ENCODE data around the gene MMP24OS. TPM values are rescaled to one million over a fixed set of nuclear protein-coding genes. Genes with fewer than 3 reads are reported as not detected.
"Not testable (repeated sequence)": the region's sequence is repeated elsewhere in the genome, so short reads cannot be mapped to it uniquely, and the experiment has no call there.

Gene MMP24OS
- 10 to 100 TPM; 29.4 to 41.8 TPM for total RNA-seq

DNA sequence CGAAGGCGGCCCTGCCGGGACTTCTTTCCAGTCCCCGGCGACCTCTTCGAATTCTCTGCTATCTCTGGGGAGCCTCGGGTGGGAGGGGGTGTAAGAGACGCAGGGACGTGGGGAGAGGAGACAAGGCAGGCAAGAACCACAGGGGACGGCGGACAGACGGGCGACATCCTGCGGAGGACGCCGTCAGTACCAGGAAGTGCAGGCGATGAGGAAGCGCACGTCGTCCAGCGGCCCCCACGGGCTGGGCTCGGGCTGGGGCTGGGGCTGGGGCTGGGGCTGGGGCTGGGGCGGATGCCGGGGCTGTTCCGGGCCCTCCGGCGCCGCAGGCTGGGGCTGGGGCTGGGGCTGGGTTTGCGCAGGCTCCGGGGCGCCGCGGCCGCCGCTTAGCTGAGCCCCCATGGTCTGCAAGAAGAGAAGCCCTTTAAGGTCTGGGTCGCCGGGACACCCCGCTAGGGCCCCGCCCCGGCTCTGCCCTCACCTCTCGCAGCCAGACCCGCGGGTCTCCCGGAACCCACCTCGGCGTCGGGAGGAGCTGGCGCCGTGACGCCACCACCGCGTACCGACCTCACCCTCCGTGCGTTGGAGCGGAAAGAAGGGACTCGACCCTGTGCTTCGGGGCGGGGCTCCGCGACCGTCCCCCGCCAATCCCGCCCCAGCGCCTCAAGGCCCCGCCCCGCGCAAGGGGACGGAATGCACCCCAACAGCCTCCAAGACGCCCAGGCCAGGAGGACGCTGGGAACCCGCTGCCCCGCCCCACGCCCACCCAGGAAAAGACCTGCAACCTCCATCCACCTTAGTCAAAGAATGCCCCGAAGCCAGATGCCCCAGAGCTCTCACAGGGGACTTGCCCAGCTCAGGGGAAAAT lies at the start of gene MMP24OS:
Gene MMP24OS, minus strand, starts transcription at position 592 of the 865 bp plus-strand sequence. Its CDS starts 193 bp downstream, at position 399.
- no peaks in the 10 kb centered on the region for H3K9me3 Mint-ChIP-seq

DNA sequence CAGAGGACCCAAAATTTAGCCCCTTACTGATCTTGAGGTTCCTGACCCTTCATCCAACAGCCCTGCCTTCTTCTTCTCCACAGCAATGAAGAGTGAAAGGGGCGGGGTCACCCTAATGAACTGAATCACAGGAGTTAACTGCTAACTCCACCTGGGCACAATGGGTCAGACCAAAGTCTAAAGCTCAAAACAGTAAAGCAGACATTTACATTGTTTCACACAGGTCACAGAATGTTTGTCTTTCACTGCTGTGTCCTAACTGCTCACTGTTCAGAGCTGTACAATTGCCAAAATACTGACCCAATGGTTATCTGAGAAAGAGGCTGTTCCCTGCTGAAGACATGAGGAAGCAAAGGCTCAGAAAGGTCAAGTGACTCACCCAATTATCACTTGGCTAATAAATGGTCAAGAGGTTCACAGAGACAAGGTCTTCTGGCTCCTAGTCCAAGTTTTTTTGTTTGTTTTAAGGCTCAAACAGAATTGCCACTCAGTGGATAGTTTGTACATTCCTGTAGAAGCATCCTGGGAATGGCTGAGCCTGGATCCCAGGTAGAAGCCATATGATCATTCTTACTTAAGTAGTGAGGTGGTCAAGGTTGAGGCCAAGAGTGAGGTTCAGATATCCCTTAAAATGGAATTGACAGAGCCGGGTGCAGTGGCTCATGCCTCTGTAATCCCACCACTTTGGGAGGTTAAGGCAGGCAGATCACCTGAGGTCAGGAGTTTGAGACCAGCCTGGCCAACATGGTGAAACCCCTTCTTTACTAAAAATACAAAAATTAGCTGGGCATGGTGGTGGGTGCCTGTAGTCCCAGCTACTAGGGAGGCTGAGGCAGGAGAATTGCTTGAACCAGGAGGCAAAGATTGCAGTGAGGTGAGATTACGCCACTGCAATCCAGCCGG lies 49.4 kb upstream of the MMP24OS start:
- H3K27ac Mint-ChIP-seq, result peak overlapping the region; percentile 31 to 70
- no peaks in the 10 kb centered on the region for H3K36me3 Mint-ChIP-seq
- no peaks in the 10 kb centered on the region for H3K9me3 Mint-ChIP-seq
- DNase-seq (ENCODE audit: low spot score in 2 of 2), result no peak
- no peak for ATAC-seq

More for the DNA sequence above, at the start of gene MMP24OS:
- DNase-seq (ENCODE audit: low spot score in 2 of 2) (peak; percentile 86 to 90), ATAC-seq (peak; percentile 94 to 95)
- peaks cover 8 to 35% of the 10 kb centered on the region in 2 donors for H3K36me3 Mint-ChIP-seq
- peak within 1 kb of the TSS; percentile 98 to 99 for H3K27ac Mint-ChIP-seq

GRCh38 chr20:35326740-35327073 lies 48.8 kb upstream of the MMP24OS start:
- H3K27ac Mint-ChIP-seq, result no peak overlapping the region
- ATAC-seq, result no peak
- no peaks in the 10 kb centered on the region for H3K36me3 Mint-ChIP-seq

GRCh38 chr20:35326021-35326739 lies 48.3 kb upstream of the MMP24OS start:
- no peaks in the 10 kb centered on the region for H3K9me3 Mint-ChIP-seq
- H3K27ac Mint-ChIP-seq, result no peak overlapping the region
- ATAC-seq, result peak; percentile 19 to 47
- no peaks in the 10 kb centered on the region for H3K36me3 Mint-ChIP-seq
- DNase-seq (ENCODE audit: low spot score in 2 of 2), result no peak

More at GRCh38 chr20:35326740-35327073, 48.8 kb upstream of the MMP24OS start:
- DNase-seq (ENCODE audit: low spot score in 2 of 2), result no peak
- no peaks in the 10 kb centered on the region for H3K9me3 Mint-ChIP-seq

GRCh38 chr20:35325401-35325800 lies 47.5 kb upstream of the MMP24OS start:
- DNase-seq (ENCODE audit: low spot score in 2 of 2) (no peak), ATAC-seq (no peak)
- no peaks in the 10 kb centered on the region for H3K9me3 Mint-ChIP-seq
- no peak overlapping the region for H3K27ac Mint-ChIP-seq
- no peaks in the 10 kb centered on the region for H3K36me3 Mint-ChIP-seq

DNA sequence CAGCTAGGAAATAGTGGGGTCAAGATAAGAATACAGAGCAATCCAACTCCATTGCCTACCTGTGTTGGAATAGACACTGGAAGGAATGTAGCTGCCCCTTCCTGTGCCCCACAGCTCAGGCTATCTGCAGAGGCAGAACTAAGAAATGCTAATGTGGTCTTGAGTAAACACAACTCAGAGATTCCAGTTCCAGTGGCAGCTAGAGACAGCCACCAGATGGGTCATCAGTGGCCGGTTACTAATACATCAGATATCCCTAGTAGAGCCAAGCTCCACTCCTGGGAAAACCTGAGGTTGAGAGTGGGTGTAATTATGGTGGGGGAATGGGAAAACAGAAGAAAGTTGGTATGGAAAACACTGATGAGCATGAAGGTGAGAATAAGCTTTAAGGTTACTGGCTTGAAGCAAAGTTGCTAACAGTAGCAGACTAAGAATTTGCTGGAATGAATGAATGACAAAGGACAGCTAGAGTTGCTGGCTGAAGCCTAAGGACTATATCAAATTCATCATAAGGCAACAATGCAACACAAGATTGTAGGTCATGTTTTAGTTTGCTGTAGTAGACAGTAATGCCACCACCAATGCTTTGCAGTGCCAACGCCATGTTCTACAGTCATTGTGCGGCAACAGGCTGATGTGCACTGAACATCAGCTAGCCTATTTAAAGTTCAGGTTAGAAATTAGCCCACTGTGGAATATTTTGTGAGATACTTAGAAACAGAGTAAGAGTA lies 42.6 kb upstream of the MMP24OS start:
- H3K9me3 Mint-ChIP-seq, result no peaks in the 10 kb centered on the region
- no peak for ATAC-seq
- no peak for DNase-seq (ENCODE audit: low spot score in 2 of 2)
- H3K36me3 Mint-ChIP-seq, result no peaks in the 10 kb centered on the region
- peak overlapping the region in 1 of 2 donors; percentile 39 for H3K27ac Mint-ChIP-seq

DNA sequence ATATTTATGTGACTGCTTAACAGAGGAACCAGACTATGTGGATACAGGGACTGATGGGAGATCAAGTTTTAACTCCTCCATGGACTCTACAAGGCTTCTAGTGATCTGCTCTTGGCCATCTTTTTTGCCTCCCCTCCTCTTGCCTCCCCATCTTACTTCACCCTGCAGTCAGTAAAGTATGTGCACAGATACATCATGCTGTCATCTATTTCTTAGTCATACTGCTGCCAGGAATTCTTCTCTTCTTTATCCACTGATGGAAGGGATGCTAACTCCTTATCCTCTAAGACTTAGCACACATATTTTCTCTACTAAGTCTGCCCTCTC lies 41.9 kb upstream of the MMP24OS start:
- ATAC-seq, result no peak
- Mint-ChIP-seq H3K36me3 (no peaks in the 10 kb centered on the region), H3K9me3 (no peaks in the 10 kb centered on the region), H3K27ac (no peak overlapping the region)
- no peak for DNase-seq (ENCODE audit: low spot score in 2 of 2)

- H3K9me3 Mint-ChIP-seq, result no peaks in the 10 kb centered on the region
- DNase-seq (ENCODE audit: low spot score in 2 of 2), result no peak
- no peak for ATAC-seq
- H3K36me3 Mint-ChIP-seq, result no peaks in the 10 kb centered on the region
- peak overlapping the region; percentile 0 to 75 for H3K27ac Mint-ChIP-seq
Measured at GRCh38 chr20:35319192-35319870, 41.4 kb upstream of the MMP24OS start.

GRCh38 chr20:35318502-35319157 lies 40.7 kb upstream of the MMP24OS start:
- ATAC-seq (peak; percentile 49 to 55), DNase-seq (ENCODE audit: low spot score in 2 of 2) (no peak)
- Mint-ChIP-seq H3K27ac (peak overlapping the region; percentile 0 to 65), H3K9me3 (no peaks in the 10 kb centered on the region), H3K36me3 (no peaks in the 10 kb centered on the region)

- no peak for DNase-seq (ENCODE audit: low spot score in 2 of 2)
- Mint-ChIP-seq H3K36me3 (peaks cover 2 to 3% of the 10 kb centered on the region in 2 donors), H3K27ac (peak overlapping the region; percentile 0 to 47), H3K9me3 (no peaks in the 10 kb centered on the region)
- no peak for ATAC-seq
Measured at GRCh38 chr20:35317416-35318210, 39.7 kb upstream of the MMP24OS start.

DNA sequence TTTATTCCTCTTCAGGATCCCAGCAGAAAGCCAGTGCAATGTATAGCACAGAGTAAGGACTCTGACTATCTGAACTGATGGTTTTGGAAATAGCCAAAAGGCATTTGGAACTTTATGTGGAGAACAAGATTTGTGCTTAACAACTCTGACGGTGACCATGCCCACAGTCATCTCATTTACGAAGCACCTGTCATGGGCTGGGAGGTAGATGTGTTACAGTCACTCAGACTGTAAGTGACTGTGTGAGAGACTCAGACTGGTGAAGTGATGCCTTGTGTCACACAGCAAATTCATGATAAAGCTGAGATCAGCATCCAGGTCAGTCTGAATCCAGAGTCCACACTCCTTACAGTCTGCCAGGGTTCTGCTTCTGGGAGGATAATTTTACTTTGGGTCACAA lies 38.2 kb upstream of the MMP24OS start:
- Mint-ChIP-seq H3K36me3 (peaks cover 4 to 6% of the 10 kb centered on the region in 2 donors), H3K27ac (peak overlapping the region; percentile 10 to 78), H3K9me3 (no peaks in the 10 kb centered on the region)
- ATAC-seq (no peak), DNase-seq (ENCODE audit: low spot score in 2 of 2) (no peak)

DNA sequence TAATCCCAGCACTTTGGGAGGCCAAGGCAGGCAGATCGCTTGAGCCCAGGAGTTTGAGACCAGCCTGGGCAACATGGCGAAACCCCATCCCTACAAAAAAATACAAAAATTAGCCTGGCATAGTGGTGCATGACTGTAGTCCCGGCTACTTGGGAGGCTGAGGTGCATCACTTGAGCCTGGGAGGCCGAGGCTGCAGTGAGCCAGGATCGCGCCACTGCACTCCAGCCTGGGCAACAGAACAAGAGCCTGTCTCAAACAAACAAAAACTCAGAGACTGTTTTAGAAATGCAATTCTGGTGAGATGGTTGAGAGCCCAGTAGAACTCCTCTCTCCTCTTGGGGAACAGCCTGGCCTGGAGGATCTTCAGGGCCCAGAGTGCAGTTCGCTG lies 37.7 kb upstream of the MMP24OS start:
- not testable (repeated sequence) for H3K36me3 Mint-ChIP-seq; H3K9me3 Mint-ChIP-seq; DNase-seq (ENCODE audit: low spot score in 2 of 2); ATAC-seq
- H3K27ac Mint-ChIP-seq, result peak overlapping the region; percentile 78 to 80

- H3K9me3 Mint-ChIP-seq, result no peaks in the 10 kb centered on the region
- no peak for ATAC-seq
- DNase-seq (ENCODE audit: low spot score in 2 of 2), result no peak
- peaks cover 4 to 6% of the 10 kb centered on the region in 2 donors for H3K36me3 Mint-ChIP-seq
- H3K27ac Mint-ChIP-seq, result peak overlapping the region; percentile 78 to 80
Measured at GRCh38 chr20:35314816-35315631, 37.1 kb upstream of the MMP24OS start.

GRCh38 chr20:35312318-35312717 lies 34.4 kb upstream of the MMP24OS start:
- no peak for DNase-seq (ENCODE audit: low spot score in 2 of 2)
- Mint-ChIP-seq H3K9me3 (no peaks in the 10 kb centered on the region), H3K36me3 (peaks cover 4 to 6% of the 10 kb centered on the region in 2 donors), H3K27ac (peak overlapping the region; percentile 38 to 84)
- peak; percentile 66 to 88 for ATAC-seq
